IPS DF 6.9 (cell line): ENCODE data around the gene UGP2.
"Not testable (repeated sequence)": the region's sequence is repeated elsewhere in the genome, so short reads cannot be mapped to it uniquely, and the experiment has no call there.

Experiments used
- DNase-seq: peaks from one replicate; pipeline ENCODE4 v3.0.0-alpha.2; 2013; ENCODE audit warnings: low read depth, low spot score
- H3K27ac ChIP-seq: one replicate; pipeline ENCODE4 v1.5.1; 2013; ENCODE audit warnings: low read length, control low read depth
- H3K27me3 ChIP-seq: 2 replicates; pipeline ENCODE4 v1.6.1; 2013; ENCODE audit warnings: mild to moderate bottlenecking, low read length; ENCODE audit not compliant: control insufficient read depth, insufficient read depth
- H3K36me3 ChIP-seq: 2 replicates; pipeline ENCODE4 v1.6.1; 2013; ENCODE audit warnings: low read length; ENCODE audit not compliant: control insufficient read depth, insufficient read depth
- H3K4me1 ChIP-seq: 2 replicates; pipeline ENCODE4 v1.6.1; 2013; ENCODE audit warnings: low read length; ENCODE audit not compliant: control insufficient read depth, insufficient read depth
- H3K4me3 ChIP-seq: 2 replicates; pipeline ENCODE4 v1.5.1; 2013; ENCODE audit warnings: mild to moderate bottlenecking, low read length
- H3K9me3 ChIP-seq: 2 replicates; pipeline ENCODE4 v1.6.1; 2013; ENCODE audit warnings: low read length, inconsistent platforms; ENCODE audit not compliant: control insufficient read depth, insufficient read depth
- WGBS: extraction: QIAGEN DNeasy Blood & Tissue Kit; methylation state at CpG from one replicate; pipeline ENCODE4 v1.1.7; 2013; ENCODE audit warnings: mixed read lengths, missing lambda C conversion rate; ENCODE audit not compliant: insufficient read length, insufficient coverage; 5-methylcytosine and 5-hydroxymethylcytosine counted together

Gene UGP2

DNA sequence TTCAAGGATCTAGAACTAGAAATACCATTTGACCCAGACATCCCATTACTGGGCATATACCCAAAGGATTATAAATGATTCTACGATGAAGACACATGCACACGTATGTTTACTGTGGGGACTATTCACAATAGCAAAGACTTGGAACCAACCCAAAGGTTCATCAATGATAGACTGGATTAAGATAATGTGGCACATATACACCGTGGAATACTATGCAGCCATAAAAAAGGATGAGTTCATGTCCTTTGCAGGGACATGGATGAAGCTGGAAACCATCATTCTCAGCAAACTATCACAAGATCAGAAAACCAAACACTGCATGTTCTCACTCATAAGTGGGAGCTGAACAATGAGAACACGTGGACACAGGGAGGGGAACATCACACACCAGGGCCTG lies 90.4 kb downstream of the UGP2 start:
- DNase-seq, H3K9me3 ChIP-seq, H3K4me1 ChIP-seq, H3K27me3 ChIP-seq, H3K27ac ChIP-seq, H3K36me3 ChIP-seq, H3K4me3 ChIP-seq: not testable (repeated sequence)
- no CpG with 5 or more reads among the region's 4 CpGs for WGBS
